Stimulated activated CD8-positive, alpha-beta memory T cell treated with anti-CD3 and anti-CD28 coated beads, Interleukin-7, amount 100 ng/mL, for 24 hours (primary cell): Measurements from ENCODE around the gene BRSK1.
"Not testable (repeated sequence)": the region's sequence is repeated elsewhere in the genome, so short reads cannot be mapped to it uniquely, and the experiment has no call there.

Source experiments
- DNase-seq: peaks from one replicate; pipeline ENCODE4 v3.0.0-alpha.2; 2020; ENCODE audit warnings: low read depth

Gene BRSK1

GRCh38 chr19:55329791-55330190 is 46.0 kb downstream of the BRSK1 start:
- not testable (repeated sequence) for DNase-seq

- DNase-seq, result no peak
Measured at GRCh38 chr19:55333870-55334269, 50.1 kb downstream of the BRSK1 start.

- no peak for DNase-seq
Measured at GRCh38 chr19:55336101-55336500, 52.3 kb downstream of the BRSK1 start.

DNA sequence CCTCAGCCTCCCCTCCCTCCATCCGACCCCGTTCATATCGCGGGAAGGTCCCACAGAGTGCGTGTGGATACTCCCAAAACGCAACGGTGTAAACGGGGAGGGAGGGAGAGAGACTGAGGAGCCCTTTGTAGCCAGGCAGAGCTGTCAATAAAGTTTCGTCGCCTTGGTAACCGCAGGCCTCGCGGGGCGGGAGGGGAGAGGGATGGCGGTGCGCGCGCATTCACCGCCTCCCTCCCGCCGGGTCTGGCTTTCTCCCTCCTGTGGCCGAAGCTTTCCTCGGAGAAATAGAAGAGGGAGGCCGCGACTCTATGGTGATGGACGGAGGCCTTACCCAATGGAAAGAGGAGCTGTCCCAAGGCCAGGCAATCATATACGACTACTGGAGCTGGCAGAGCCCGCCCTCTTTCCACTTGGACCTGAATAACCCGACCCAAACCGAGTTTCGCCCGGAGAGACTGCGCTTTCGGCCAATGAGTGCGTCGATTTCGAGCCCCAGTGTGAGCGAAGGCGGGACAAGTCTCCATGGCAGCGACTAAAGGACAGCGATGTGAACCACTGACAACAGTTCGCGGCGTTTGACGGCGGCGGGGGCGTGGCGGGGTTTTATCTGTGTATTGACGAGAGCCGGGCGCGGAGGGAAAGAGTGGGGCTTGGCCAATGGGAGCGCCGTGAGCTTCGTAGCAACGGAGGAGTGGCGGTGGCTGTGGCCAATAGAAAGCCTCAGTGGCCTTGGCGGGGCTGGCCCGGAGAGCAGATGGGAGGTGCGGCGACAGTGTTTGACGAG is 55.5 kb downstream of the BRSK1 start, which contains the start of gene KMT5C:
Gene KMT5C (plus strand): TSS at position 772 of the 784 bp plus-strand sequence. CDS start 2,061 bp downstream, outside the sequence.
- DNase-seq, result peak; percentile 100

- no peak for DNase-seq
Measured at GRCh38 chr19:55339889-55340783, 56.3 kb downstream of the BRSK1 start.

DNA sequence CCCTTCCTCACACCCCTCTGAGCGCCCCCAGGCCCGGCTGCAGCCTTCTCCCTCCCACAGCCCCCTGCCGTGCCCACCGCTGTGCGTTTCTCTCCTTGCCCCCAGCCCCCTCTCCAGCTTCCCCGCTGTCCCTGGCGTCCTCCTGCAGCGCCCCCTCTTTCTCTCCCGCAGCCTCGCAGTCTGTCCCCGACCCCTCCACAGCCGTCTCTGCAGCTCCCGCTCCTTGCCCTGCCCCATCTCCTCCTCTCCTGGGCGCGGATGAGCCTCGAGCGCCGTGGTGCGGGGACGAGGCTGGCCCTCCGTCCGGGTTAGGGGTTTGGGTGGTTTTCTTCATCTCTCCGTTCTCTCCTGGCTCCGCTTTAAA is 57.0 kb downstream of the BRSK1 start:
- DNase-seq, result no peak

DNA sequence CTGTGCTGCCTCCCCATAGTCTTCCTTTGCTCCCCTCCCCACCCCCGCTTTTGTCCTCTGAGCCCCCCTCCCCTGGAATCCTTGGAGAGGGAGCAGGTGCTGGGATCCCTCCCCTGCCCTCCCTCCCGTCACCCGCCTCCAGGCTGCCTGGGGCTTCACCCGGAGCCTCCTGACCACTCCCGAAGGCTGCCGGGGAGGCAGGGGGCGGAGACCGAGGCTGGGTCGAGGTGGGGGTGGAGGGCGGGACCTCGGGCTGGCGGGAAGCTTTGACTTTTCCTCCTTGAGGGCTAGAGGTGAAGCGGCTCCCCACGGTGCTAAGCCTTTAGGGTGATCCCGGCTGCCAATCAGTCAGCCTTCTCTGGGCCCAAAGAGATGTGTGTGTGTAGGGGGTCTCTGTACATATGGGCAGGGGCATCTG is 57.4 kb downstream of the BRSK1 start:
- DNase-seq, result peak; percentile 27

GRCh38 chr19:55341595-55342531 is 58.1 kb downstream of the BRSK1 start:
- DNase-seq, result no peak

- no peak for DNase-seq
Measured at GRCh38 chr19:55344444-55344843, 60.6 kb downstream of the BRSK1 start.

DNA sequence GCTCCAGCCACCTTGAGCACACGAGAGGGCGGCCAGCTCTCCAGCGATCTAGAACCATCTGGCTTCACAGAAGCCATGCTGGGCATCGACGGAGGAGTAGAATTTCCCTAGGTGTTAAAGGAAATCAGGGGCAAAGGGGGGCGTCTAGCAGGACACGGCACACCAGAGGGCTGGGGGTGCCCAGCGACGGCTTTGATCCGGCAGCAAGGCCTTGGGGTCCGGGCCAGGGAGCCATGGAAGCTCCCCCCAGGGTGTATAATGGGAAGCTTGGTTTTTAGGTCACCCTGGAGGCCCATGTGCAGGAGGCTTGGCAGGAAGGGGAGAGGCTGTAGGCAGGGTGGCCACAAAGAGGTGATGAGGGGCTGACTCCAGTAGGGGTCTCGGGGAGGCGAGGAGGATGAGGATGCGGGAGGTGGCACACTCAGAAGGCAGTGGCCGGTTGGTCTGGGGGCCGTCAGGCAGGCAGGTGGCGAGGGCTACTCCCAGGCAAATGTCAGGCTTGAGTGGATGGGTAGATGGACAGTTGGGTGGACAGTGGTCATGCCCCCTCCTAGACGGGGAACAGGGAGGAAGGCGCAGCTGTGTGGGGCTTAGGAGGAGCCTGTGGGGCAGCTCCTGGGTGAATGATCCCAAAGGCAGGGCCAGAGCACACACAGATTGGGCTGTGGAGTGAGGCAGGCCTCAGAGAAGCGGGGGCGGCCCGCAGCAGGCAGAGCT is 61.5 kb downstream of the BRSK1 start:
- no peak for DNase-seq

- no peak for DNase-seq
Measured at GRCh38 chr19:55345818-55346724, 62.3 kb downstream of the BRSK1 start.

GRCh38 chr19:55346725-55347441 is 63.1 kb downstream of the BRSK1 start:
- no peak for DNase-seq

- DNase-seq, result no peak
Measured at GRCh38 chr19:55347442-55348009, 63.7 kb downstream of the BRSK1 start.

DNA sequence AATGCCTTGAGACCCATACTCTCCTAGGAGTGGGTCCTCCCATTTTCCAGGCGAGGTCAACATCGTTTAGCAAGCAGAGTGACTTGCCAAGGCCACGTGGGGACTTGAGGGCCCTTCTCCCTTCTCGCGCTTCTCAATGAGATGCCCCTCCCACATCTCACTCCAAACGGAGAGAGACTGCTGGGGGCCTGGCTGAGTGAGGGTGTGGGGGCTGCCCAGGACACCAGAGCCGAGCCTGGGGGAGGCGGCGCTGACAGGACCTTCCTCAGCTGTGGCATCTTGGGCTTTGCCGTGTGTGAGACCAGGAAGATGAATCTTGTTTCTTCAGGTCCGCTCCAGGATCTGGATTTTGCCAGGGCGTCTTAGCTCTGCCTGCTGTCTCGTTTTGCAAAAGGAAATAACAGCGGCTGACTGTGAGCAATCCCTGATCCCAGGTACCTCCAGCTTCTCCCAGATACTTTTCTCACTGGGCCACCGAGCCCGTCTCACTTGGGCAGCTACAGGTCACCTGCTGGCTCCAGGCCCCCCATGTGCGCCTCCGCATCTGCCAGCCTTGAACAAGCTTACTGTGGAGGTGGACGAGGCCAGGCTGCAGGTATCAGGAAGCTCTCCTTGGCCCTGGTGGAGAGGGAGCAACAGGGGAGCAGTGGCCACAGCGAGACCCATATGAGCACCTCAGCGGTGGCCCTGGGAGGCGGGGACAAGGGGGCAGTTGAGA is 64.7 kb downstream of the BRSK1 start:
- DNase-seq, result no peak

- no peak for DNase-seq
Measured at GRCh38 chr19:55350620-55351315, 67.0 kb downstream of the BRSK1 start.

- DNase-seq, result no peak
Measured at GRCh38 chr19:55352040-55352439, 68.2 kb downstream of the BRSK1 start.

DNA sequence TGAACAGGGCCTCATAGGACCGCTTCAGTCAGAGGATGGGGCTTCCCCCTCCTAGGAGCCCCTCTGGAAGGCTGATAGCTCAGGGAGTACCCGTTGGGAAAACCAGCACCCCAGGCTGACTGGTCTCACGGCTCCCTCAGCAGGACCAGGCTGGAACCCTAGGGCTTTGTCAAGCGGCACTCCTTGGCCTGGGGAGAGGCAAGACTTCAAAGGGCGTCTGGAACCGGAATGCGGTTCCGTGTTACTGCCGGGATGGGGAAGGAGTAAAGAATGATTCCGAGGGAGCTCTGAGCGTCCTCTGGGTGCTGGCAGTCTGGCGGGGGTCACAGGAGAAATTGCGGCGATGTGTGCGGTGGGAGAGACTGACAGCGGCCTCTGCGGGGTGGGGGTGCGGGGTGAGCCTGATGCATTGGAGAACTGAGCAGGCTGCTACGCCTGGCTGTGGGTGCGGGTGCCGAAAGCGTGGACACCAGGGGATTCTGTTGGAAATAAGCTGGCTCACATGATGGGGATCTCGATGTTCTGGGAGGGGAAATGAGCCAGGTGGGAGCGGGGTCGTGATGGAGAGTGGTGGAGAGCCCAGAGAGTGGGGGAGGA is 68.8 kb downstream of the BRSK1 start:
- DNase-seq, result no peak
